Stimulated activated CD8-positive, alpha-beta memory T cell treated with anti-CD3 and anti-CD28 coated beads, Interleukin-15, amount 100 ng/mL, for 48 hours (primary cell): ENCODE data around the gene AGO4.

Experiments used
- DNase-seq, 2 donors: peaks; one replicate each; pipeline ENCODE4 v3.0.0-alpha.2; 2020; ENCODE audit warnings: low read depth in 2 of 2

Gene AGO4

GRCh38 chr1:35894656-35895055, 86.8 kb downstream of the AGO4 start:
- no peak for DNase-seq

- no peak for DNase-seq
These were observed 92.1 kb downstream of the AGO4 start for GRCh38 chr1:35899941-35900340.

- no peak for DNase-seq
These were observed 93.4 kb downstream of the AGO4 start for GRCh38 chr1:35901235-35901634.

- no peak for DNase-seq
These were observed 94.9 kb downstream of the AGO4 start for GRCh38 chr1:35902671-35903070.
